ENCODE data around the gene HEXD. TPM values are rescaled to one million over a fixed set of nuclear protein-coding genes. Genes with fewer than 3 reads are reported as not detected.
"Not testable (repeated sequence)": the region's sequence is repeated elsewhere in the genome, so short reads cannot be mapped to it uniquely, and the experiment has no call there.

Gene HEXD
- total RNA-seq, 1 donor = 9.4 TPM

- H3K4me3 ChIP-seq (ENCODE audit: low read depth, low read length) = no peak overlapping the region
- no peak for DNase-seq (ENCODE audit: low read depth)
- TF ChIP-seq, protein P1, sequence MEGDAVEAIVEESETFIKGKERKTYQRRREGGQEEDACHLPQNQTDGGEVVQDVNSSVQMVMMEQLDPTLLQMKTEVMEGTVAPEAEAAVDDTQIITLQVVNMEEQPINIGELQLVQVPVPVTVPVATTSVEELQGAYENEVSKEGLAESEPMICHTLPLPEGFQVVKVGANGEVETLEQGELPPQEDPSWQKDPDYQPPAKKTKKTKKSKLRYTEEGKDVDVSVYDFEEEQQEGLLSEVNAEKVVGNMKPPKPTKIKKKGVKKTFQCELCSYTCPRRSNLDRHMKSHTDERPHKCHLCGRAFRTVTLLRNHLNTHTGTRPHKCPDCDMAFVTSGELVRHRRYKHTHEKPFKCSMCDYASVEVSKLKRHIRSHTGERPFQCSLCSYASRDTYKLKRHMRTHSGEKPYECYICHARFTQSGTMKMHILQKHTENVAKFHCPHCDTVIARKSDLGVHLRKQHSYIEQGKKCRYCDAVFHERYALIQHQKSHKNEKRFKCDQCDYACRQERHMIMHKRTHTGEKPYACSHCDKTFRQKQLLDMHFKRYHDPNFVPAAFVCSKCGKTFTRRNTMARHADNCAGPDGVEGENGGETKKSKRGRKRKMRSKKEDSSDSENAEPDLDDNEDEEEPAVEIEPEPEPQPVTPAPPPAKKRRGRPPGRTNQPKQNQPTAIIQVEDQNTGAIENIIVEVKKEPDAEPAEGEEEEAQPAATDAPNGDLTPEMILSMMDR (IDR thresholded peaks at IDR 0.05; ENCODE audit: insufficient read depth, low read length) = no peak
Observed at GRCh38 chr17:82407255-82407654, 10.9 kb upstream of the HEXD start.

DNA sequence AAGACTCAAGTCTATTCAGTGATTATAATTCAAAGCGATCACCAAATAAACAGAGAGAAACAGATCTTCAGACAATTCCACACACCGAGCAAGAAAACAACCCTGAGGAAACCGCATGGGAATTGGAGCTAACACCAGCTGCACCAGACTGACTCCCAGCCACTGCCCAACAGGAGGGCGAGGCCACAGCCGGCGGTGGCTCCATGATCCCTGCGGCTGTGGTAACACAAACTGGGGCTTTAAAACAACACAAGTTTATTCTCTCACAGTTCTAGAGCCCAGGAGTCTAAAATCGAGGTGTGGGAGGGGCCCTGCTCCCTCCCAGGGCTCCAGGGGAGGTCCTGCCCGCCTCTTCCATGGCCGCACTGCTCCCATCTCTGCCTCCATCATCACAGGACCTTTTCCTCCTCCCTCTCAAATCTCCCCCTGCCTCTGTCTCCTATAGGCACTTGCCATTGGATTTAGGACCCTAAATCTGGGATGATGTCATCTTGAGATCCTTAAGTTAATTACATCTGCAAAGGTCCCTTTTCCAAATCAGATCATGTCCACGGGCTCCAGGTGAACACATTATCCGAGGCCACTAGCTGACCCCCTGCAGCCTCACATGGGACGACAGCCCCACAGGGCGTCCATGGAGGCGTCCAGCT lies 9.7 kb upstream of the HEXD start:
- no peak for DNase-seq (ENCODE audit: low read depth)
- H3K4me3 ChIP-seq (ENCODE audit: low read depth, low read length) = no peak overlapping the region
- TF ChIP-seq, protein P1 (IDR thresholded peaks at IDR 0.05; ENCODE audit: insufficient read depth, low read length) = no peak

DNA sequence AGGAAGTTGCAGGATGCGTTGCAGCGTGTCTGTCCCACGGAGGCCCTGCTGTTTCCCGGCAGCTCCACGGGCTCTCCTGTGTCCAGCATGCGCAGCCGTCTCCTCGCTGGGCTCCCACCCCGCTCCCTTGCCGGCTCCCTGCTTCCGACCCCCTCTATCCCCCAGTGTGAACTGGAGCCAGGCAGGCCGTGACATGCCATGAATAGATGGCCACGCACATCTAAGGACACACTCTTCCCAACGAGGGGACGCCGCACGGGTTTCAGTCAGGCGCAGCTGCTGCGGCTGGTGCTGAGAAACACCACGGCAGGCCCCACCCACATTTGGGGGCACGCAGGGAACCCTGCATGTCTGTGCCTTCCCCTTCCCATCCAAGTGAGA lies 9.2 kb upstream of the HEXD start:
- TF ChIP-seq, protein P1 (IDR thresholded peaks at IDR 0.05; ENCODE audit: insufficient read depth, low read length) = no peak
- no peak overlapping the region for H3K4me3 ChIP-seq (ENCODE audit: low read depth, low read length)
- DNase-seq (ENCODE audit: low read depth) = no peak

- no peak overlapping the region for H3K4me3 ChIP-seq (ENCODE audit: low read depth, low read length)
- TF ChIP-seq, protein P1 (IDR thresholded peaks at IDR 0.05; ENCODE audit: insufficient read depth, low read length) = no peak
- no peak for DNase-seq (ENCODE audit: low read depth)
Observed at GRCh38 chr17:82410014-82410716, 8.0 kb upstream of the HEXD start.

DNA sequence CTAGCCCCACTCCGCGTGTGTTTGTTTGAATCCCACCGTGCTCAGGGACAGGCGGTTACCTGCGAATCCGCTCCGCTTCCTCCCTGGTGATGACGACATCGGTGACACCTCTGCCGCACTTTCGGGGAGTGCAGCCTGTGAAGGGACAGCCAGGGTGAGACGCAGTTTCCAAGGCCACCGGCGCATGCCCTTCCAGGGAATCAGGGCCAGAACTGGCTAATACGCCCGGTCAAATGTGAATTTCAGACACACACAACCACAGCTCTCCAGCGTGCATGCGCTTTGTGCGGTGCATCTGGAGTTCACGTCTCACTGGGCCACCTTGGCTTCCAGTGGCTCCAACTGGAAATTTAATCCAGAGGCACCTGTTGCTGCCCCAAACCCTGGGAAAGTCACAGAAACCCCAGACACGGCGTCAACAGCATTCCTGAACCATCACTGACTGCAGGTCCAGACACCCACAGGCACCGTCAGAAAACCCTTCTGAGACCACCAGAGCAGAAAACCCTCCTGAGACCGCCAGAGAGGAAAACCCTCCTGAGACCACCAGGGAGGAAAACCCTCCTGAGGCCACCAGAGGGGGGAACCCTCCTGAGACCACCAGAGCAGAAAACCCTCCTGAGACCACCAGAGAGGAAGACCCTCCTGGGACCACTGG lies 6.6 kb upstream of the HEXD start:
- H3K4me3 ChIP-seq (ENCODE audit: low read depth, low read length) = no peak overlapping the region
- DNase-seq (ENCODE audit: low read depth) = no peak
- TF ChIP-seq, protein P1 (IDR thresholded peaks at IDR 0.05; ENCODE audit: insufficient read depth, low read length) = no peak

DNA sequence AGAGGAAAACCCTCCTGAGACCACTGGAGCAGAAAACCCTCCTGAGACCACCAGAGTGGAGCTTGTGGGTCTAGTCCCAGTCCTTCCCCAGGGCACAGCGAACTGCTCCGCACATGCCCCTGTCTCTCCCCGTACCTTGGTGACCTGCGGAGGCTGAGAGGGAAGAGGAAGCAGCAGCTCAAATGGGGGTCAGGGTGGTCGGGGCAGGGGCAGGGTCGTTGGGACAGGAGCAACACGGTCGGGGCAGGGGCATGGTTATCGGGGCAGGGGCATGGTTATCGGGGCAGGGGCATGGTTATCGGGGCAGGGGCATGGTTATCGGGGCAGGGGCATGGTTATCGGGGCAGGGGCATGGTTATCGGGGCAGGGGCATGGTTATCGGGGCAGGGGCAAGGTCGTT lies 6.1 kb upstream of the HEXD start:
- DNase-seq (ENCODE audit: low read depth); H3K4me3 ChIP-seq (ENCODE audit: low read depth, low read length): not testable (repeated sequence)
